Colonic mucosa (tissue), 4 donors: Measurements from ENCODE around the gene ADAMTSL3. TPM values are rescaled to one million over a fixed set of nuclear protein-coding genes. Genes with fewer than 3 reads are reported as not detected.

Experiments
- DNase-seq: peaks from one replicate; pipeline ENCODE4 v3.0.0-alpha.2; 2020
- H3K27ac ChIP-seq: fragments of 200-600 bp; one replicate; pipeline ENCODE4 v1.8.0; 2021
- H3K27me3 ChIP-seq: fragments of 200-600 bp; one replicate; pipeline ENCODE4 v1.8.0; 2021
- H3K36me3 ChIP-seq: fragments of 200-600 bp; one replicate; pipeline ENCODE4 v1.8.0; 2021
- H3K4me1 ChIP-seq: fragments of 200-600 bp; one replicate; pipeline ENCODE4 v1.8.0; 2021; ENCODE audit warnings: mild to moderate bottlenecking
- H3K4me3 ChIP-seq: fragments of 200-600 bp; one replicate; pipeline ENCODE4 v1.8.0; 2021
- H3K9ac ChIP-seq, 2 donors: one replicate each; pipeline ENCODE4 v1.7.0; 2013; ENCODE audit warnings: control low read depth in 2 of 2, low read depth in 2 of 2, low read length in 2 of 2
- H3K9me3 ChIP-seq: fragments of 200-600 bp; one replicate; pipeline ENCODE4 v1.8.0; 2021
- intact Hi-C: fragments of 100-400 bp; cut with DNase I; formaldehyde crosslinking; loops from one replicate; pipeline ENCODE4 v1.14.1; 2022
- total RNA-seq, 2 donors: library from RNA; stranded (reverse); fragmentation: NEBNext Ultra II Directional in 1 of 2; extraction: Animal tissue kit (Norgen Biotek cat#: 25700) in 1 of 2; gene quantifications; one replicate each; pipeline ENCODE4 v1.2.1, GENCODE V29; 2021
- TF ChIP-seq, protein P1 (sequence below): fragments of 200-600 bp; IDR thresholded peaks from one replicate; pipeline ENCODE4 v1.8.0; 2022; ENCODE audit warnings: antibody characterized with exemption, mild to moderate bottlenecking
- donor health status: healthy.
- donor health status: DM: no; HTN: no; CAD: no.
- donor health status: DM: no; HTN: no; CAD: no.

ADAMTSL3 gene
- total RNA-seq, 2 donors from 2014 or later = 0.72 to 4.8 TPM

DNA sequence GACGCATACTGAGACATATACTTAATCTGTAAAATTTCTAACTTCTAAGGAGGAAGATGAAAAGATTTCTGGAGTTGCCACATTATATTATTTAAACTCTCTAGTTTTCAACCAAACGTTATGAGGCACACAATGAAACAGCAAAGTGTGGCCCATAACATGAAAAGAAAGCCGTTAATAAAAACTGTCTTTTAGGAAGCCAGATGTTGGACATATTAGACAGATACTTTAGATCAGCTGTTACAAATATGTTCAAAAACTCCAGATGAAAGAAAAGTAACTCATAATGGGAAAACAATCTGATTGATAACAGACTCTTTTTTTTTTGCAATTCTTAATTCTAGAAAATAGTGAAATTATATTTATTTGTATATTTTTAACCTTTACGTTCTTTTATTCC is 34.3 kb downstream of the ADAMTSL3 start:
- no peak overlapping the region for H3K4me3 ChIP-seq
- no peaks in the 10 kb centered on the region for H3K4me1 ChIP-seq
- no peak overlapping the region for H3K9ac ChIP-seq
- H3K9me3 ChIP-seq = no peaks in the 10 kb centered on the region
- no peaks in the 10 kb centered on the region for H3K27me3 ChIP-seq
- H3K27ac ChIP-seq = no peak overlapping the region
- TF ChIP-seq, protein P1, sequence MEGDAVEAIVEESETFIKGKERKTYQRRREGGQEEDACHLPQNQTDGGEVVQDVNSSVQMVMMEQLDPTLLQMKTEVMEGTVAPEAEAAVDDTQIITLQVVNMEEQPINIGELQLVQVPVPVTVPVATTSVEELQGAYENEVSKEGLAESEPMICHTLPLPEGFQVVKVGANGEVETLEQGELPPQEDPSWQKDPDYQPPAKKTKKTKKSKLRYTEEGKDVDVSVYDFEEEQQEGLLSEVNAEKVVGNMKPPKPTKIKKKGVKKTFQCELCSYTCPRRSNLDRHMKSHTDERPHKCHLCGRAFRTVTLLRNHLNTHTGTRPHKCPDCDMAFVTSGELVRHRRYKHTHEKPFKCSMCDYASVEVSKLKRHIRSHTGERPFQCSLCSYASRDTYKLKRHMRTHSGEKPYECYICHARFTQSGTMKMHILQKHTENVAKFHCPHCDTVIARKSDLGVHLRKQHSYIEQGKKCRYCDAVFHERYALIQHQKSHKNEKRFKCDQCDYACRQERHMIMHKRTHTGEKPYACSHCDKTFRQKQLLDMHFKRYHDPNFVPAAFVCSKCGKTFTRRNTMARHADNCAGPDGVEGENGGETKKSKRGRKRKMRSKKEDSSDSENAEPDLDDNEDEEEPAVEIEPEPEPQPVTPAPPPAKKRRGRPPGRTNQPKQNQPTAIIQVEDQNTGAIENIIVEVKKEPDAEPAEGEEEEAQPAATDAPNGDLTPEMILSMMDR = no peak
- intact Hi-C loops = no loop called here
- DNase-seq = no peak
- no peaks in the 10 kb centered on the region for H3K36me3 ChIP-seq

DNA sequence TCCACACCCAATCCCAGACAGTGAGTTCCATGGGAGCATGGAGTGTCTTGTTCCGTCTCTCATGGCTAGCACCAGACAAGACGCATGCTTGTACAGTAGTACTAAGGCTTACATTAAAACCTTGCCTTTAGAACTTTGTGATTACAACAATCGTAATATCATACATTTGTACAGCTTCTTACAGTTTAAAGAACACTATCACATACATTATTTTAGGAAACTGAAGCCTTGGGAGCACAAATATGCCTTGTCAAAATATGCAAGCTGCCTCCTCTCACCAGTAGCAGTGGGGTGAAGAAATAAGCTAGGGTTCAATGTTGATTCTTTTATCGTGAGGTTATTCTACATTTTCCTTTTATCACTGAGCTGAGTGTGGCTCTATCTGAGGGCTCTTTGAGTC is 36.8 kb downstream of the ADAMTSL3 start:
- DNase-seq = no peak
- intact Hi-C loops = no loop called here
- Histone ChIP-seq H3K27me3 (no peaks in the 10 kb centered on the region), H3K4me3 (no peak overlapping the region), H3K36me3 (no peaks in the 10 kb centered on the region), H3K27ac (no peak overlapping the region), H3K9ac (no peak overlapping the region), H3K9me3 (no peaks in the 10 kb centered on the region), H3K4me1 (no peaks in the 10 kb centered on the region)
- TF ChIP-seq, protein P1 = no peak

DNA sequence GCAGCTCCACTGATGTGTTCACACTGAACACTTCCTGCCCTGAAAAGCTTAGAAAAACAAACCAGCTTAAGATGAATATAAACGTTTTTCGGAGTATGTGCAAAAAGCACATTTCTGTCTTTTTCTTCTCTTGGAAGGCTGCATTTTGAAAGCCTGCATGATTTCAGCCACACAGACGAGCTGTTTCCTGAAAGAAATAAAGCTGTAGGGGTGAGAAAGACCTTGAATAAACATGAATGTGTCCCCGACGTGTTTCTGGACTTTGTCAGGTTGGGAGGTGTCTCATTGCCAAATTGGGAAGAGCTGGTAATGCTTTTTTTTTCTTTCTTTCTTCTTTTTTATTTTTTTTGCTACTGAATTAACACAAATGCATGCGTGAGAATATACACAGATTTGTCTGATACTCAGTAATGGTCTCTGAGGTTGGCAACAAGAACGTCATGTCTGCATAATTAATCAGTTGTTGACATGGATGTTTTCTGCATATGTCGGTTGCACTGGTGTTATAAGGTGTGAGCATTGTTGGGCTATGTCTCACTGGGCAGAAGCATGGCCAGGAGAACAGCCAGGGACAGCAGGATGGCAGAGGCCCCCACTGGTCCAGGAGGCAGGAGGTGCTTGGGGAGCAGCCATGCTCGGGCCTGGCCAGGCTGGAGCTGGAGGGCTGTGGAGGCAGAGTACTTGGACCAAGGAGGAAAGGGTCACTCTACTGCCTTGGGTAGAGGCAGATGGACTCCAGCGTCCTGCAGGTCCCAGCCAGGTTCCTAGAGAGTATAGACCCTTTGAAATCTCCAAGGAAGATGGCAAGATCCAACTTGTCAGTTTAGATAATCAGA is 39.0 kb downstream of the ADAMTSL3 start:
- TF ChIP-seq, protein P1 = no peak
- Histone ChIP-seq H3K4me3 (no peak overlapping the region), H3K27me3 (no peaks in the 10 kb centered on the region), H3K9me3 (no peaks in the 10 kb centered on the region), H3K4me1 (no peaks in the 10 kb centered on the region), H3K9ac (no peak overlapping the region), H3K36me3 (no peaks in the 10 kb centered on the region), H3K27ac (no peak overlapping the region)
- intact Hi-C loops = no loop called here
- no peak for DNase-seq

DNA sequence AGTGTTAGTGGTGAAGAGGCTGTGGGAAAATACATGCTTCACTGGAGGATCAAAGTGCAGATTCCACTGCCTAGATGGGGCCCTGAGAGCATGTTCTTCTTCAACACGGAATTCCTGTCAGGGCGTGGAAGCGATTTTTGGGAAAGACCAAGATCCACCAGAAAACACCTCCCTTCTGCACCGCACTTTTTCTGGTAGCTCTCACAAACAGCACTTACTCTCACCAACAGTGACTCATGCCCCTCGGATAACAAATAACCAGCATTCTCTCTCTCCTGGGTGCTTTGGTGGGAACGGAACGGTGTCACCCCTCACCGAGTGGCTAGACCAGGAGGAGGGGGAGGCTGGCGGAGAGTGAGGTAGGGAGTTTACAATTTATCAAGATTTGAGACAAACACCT is 40.1 kb downstream of the ADAMTSL3 start:
- Histone ChIP-seq H3K27ac (no peak overlapping the region), H3K27me3 (no peaks in the 10 kb centered on the region), H3K9me3 (no peaks in the 10 kb centered on the region), H3K9ac (no peak overlapping the region), H3K36me3 (no peaks in the 10 kb centered on the region), H3K4me3 (no peak overlapping the region), H3K4me1 (no peaks in the 10 kb centered on the region)
- no peak for DNase-seq
- intact Hi-C loops = no loop called here
- TF ChIP-seq, protein P1 = no peak

DNA sequence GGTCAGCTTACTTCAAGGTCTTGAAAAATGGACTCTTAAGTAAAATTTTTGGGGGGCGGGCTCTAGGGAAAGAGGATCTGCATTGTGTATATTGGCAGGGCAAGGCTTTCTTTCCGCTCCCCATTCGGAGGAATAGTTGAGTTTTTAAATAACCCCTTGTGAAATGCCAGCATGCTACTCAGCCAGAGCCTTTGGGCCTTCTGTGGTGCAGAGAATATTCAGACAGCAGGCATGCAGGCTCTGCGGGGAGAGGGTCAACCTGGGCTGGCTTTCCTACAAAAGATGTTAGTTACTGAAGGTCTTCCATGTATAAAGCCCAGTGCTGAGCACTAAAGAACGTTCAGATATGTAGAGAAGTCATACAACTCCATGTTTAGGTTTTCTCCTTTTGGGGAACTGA is 40.6 kb downstream of the ADAMTSL3 start:
- H3K27ac ChIP-seq = no peak overlapping the region
- intact Hi-C loops = no loop called here
- no peak for DNase-seq
- no peak overlapping the region for H3K4me3 ChIP-seq
- no peak overlapping the region for H3K9ac ChIP-seq
- TF ChIP-seq, protein P1 = no peak
- H3K9me3 ChIP-seq = no peaks in the 10 kb centered on the region
- no peaks in the 10 kb centered on the region for H3K36me3 ChIP-seq
- no peaks in the 10 kb centered on the region for H3K4me1 ChIP-seq
- H3K27me3 ChIP-seq = no peaks in the 10 kb centered on the region
